Fibroblast of upper back skin (primary cell): ENCODE measurements around the gene GABRB1.
"Not testable (repeated sequence)": the region's sequence is repeated elsewhere in the genome, so short reads cannot be mapped to it uniquely, and the experiment has no call there.

Source experiments
- DNase-seq: peaks from one replicate; pipeline ENCODE4 v3.0.0-alpha.2; 2013

GABRB1 gene

DNA sequence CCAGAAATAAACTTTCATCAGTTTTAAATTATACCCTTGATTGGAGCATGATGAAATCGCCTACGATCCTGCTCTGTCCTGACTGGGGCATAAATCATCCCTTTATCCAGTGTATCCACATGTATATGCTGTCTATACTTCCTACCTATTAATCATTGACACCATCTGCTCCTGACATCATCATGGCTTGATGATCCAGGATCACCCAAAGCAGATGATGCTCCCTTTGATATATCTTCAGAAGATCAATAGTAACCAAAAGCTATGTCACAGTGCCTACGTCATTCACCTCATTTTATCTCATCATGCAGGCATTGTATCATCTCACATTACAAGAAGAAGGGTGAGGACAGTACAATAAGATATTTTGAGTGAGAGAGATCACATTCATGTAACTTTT, 294.7 kb downstream of the GABRB1 start:
- DNase-seq: no peak

DNA sequence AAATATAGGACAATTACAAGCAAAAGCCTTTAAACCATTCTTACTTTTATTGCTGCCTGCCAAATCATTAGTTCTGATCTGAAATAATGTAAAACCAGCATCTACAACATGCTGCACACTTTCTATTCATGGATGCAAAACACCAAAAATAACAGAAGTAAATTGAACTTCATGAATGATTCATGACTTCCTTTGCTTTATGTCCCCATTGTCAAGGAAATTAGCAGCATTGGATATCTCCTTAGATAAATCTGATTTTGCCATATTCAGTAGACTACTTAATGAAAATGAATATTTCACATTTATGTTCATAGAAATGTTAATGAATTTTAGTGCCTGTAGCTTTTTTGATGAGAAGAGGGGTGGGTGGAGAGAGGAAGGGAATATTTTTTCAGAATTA, 299.5 kb downstream of the GABRB1 start:
- DNase-seq: no peak

DNA sequence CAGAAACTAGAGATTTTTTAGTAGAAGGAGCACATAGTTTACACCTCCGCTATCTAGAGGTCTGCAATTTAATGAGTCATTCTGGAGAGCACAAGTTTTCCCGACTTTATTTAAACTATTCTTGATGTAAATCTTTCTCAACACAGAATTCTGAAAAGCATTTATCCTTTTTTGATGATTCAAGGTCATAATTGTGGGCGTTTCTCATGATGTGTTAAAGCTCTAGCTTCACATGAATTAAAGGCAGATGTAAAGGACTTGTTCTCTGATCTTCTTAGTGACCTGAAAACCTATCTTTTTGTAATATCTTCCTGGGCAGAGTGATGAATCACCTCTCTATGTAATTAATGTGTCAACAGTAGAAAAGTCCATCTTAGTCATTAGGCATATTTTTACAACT, 303.3 kb downstream of the GABRB1 start:
- peak; percentile 1 for DNase-seq

DNA sequence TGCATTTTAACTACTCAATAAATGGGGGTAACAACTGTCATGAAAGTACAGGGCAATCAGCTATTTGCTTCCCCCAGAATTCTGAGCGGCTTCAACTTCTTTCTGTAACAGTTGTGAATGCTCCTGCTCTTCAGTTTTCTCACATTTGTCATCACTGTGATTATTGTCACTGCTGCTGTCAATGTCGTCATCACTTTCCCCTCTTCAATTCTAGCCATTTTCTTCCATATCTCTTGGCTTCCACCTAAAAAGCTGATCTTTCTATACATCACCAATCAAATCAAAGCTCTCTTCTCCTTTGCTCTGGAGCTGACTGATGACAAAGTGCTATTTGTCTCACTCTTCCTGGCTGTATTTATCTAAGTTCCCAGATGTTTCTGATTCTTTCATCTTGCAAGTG, 306.5 kb downstream of the GABRB1 start:
- no peak for DNase-seq

DNA sequence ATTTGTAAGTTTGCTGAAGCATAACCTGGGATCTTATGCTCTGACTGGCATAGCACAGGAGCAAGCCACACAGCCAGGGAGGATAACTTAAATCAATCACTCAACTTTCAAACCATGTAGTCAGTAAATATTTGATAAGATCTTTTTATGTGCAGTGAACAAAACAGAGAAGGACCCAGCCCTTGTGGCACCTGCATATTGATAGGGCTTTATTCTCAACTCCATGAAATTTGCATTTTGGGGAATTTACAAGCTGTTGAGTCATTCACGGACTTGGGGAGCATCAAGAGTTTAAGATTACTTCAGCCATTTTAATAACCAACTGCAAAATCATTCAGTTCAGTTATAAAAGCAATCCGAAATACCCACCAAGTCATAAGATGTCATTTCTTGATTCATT, 309.5 kb downstream of the GABRB1 start:
- no peak for DNase-seq

DNA sequence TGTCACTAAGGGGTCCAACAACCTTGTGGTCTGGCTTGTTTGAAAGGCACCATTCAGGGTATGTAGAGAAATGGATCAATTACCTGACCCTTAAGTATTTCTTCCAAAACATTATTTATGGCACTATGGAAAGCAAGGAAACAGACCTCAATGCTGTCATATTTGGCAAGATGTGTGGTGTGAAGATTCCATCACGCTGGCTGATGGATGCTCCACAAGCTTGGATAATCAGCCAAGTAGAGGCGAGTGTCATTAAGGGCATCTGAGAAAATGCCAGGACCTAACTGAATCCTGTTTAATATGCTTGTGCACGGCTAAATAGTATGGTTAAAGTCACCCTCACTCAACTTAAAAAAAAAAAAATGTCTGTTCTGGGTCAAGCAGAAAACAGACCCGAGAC, 311.4 kb downstream of the GABRB1 start:
- DNase-seq: no peak

DNA sequence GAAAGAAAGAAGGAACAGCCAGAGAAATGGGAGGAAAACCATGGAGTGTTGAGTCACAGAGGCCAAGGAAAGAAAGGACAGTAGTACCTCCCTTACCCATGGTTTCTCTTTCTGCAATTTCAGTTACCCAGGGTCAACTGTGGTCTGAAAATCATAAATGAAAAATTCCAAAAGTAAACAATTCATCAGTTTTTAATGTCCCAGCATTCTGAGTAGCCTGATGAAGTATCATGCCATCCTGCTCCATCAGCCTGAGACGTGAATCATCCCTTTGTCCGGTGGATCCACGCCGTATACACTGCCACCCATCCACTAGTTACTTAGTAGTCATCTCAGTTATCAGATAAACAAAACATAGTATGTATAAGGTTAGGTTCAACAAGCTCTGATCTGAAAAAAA, 318.0 kb downstream of the GABRB1 start:
- peak; percentile 1 for DNase-seq

DNA sequence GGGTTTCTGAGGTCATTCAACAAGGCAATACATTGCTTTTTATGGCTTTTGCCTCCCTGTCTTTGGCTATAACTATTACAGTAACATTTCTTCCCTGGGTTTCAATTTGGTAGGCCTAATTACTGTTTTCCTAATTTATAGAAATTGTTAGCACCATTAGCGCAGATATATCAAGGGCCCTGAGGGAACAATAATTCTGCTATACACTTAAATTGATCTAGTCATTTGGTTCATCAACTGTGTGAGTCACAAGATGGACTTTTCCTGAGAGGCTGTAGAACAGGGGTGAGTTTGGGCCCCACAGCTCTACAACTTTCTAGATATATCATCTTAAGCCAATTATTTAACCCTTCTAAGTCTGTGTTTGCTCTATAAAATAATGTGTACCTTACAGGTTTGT, 324.2 kb downstream of the GABRB1 start:
- no peak for DNase-seq

DNA sequence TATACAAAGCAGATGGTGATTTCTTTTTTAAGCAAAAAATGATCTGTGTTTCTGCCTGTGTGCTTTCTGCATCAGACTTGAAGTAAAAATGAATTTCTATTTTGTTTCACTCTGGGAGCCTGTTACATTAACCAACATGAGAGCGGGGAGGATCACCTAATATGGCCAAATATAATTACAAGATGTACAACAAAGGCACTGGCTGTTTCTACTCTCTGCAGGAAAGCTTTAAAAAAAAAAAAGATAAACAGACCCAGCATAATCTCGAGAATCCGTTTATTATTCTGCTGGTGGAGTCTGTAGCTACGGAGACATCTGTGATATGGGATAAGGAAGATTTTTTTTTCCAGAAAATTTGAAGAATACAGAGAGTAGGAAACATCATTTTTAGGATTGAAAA, 328.5 kb downstream of the GABRB1 start:
- DNase-seq: no peak

DNA sequence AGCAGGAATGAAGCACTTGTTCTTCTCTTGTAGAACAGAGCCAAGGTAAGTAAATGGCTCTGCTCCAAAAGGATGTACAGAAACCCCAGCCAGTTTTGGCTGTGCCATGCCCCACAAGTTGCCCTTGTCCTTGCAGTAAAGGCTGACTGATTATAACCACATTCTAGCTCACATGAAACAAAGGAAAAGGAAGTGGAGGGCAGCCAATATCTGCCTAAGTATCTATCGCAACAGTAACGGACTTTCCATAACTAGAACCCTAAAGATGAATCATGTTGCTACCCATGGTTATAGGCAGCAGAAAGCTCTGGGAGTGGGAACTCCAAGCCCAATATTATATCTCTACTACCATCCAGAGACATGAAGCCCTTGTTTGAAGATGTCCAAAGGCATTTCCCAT, 336.4 kb downstream of the GABRB1 start:
- no peak for DNase-seq

DNA sequence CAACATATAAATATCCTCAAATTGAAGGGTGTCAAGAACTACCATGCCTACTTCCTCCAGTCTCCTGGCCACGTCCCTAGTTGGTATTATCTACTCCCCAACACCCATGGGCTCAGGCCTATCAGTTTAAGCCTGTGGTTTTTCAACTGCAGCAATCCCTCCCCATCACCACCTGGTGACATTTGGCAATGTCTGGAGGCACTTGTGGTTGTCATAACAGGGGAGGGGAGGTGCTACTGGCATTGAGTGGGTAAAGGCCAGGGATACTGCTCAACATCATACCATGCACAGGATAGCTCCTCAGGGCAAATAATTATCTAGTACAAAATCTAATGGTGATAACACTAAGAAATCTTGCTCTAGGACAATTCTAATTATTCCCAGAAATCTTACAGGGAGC, 336.8 kb downstream of the GABRB1 start:
- no peak for DNase-seq

DNA sequence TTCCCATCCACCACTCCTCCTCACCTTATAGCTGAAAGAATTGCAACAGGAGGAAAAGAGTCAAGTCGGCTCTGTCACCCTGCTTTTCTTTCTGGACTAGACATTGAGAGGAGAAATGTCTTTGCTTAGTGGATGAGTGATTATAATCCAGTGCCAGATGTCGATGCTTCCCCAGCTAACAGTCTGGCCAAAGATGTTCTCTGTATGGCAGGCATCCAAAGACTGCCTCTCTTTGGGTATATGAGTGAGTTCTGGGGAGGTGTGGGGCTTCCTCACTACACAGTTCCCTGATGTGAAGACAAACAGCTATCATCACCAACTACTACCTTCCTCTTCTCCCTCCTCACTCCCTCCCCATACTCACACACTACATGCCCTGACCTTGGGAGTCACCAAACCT, 341.2 kb downstream of the GABRB1 start:
- no peak for DNase-seq

DNA sequence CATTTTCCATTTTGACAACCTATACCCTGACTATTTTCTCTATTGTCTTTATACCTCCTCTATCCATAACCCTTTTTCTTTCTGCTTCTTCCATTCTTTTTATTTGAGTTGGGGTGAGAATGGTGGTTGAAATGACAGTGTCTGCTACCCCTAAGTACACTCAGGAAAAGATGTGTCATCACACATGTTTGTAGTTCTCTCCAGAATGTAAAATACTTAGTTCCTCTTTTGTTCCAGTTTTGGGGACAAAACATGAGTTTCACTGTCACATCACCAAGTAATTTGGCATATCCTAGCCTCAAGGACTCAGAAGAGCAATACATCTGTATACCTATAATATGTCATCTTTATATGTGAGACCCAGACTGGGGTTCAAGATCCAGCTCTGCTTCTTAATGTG, 341.8 kb downstream of the GABRB1 start:
- no peak for DNase-seq

DNA sequence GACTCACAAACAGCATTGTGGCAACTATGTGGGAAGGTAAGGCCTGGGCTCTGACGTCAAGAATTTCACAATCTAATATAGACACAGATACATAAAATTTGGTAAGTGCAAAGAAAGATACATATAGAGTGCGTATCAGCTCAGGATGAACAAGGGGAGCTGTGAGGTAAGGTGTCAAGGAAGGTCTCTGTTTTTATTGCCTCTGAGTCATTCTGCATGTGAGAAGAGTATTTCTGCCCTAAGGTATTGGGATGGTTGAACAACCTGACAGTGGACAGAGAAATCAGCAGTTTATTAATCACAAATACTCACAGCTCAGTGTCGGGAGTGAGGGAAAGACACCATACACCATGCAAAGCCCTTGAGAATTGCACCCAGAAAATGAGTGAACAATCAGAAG, 342.3 kb downstream of the GABRB1 start:
- no peak for DNase-seq

DNA sequence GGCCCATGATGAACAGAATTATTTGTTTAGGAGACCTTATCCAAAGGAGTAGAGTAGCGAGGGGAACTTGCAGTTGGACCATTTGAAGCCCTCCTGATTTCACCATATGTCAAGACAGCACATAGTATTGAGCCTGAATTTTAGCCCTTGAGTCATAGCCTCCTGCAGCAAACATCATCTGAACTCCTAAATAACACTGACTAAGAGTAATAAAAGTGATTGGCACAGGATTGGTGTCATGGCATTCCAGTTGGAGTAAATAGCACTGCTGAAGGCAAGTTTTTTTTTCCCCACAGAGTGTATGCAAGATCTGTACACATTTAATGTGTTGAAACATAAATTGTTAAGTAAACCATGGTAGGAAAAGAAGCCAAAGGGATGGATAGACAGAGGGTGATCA, 343.1 kb downstream of the GABRB1 start:
- no peak for DNase-seq

DNA sequence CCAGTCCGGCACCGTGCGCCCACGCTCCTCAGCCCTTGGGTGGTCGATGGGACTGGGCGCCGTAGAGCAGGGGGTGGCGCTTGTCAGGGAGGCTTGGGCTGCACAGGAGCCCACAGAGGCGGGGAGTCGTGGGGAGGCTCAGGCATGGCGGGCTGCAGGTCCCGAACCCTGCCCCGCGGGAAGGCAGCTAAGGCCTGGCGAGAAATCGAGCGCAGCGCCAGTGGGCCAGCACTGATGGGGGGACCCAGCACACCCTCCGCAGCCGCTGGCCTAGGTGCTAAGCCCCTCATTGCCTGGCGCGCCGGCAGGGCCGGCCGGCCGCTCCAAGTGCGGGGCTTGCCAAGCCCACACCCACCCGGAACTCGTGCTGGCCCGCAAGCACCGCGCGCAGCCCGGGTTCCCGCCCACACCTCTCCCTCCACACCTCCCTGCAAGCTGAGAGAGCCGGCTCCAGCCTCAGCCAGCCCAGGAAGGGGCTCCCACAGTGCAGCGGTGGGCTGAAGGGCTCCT, 346.7 kb downstream of the GABRB1 start:
- not testable (repeated sequence) for DNase-seq

DNA sequence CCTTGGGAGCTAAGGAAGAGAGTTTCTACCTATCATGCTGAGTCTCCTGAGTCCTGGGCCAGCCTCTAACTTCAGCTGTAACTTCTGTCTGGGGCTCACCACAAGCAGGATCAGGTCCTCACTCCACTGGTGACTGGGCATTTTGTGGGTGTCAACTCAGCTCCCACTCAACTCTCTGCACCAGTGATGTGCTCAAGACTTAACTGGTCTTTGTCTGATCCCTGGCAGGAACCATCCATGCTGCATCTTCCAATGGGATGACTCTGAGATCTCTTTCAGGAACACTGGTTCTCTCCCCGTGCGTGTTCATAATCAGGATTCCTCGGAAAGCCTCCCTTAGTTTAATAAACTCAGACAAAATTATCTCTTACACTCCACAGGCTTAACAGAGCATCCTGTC, 349.8 kb downstream of the GABRB1 start:
- DNase-seq: no peak

DNA sequence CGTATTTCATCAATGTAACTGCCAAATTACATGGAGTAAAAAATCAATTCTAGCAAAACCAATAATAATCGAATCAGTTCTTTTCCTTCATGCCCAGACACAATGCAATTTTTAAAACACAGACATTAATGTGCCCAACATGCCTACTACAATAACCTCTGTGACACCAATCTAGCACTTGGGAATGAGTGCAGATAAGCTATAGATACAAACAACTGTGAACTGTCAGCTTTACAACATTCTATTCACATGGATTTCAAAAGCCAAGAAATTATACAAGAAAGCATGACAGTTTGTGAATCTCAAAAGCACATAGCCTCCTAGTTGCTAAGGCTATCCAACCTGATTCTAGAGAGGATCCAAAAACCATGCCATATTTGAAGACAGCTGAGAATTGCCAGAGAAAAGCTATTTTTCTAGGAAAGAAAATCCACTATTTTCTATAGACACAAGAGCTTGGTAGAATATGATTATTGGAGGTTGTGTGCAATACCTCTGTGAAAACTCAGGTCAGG, 351.5 kb downstream of the GABRB1 start:
- DNase-seq: no peak

DNA sequence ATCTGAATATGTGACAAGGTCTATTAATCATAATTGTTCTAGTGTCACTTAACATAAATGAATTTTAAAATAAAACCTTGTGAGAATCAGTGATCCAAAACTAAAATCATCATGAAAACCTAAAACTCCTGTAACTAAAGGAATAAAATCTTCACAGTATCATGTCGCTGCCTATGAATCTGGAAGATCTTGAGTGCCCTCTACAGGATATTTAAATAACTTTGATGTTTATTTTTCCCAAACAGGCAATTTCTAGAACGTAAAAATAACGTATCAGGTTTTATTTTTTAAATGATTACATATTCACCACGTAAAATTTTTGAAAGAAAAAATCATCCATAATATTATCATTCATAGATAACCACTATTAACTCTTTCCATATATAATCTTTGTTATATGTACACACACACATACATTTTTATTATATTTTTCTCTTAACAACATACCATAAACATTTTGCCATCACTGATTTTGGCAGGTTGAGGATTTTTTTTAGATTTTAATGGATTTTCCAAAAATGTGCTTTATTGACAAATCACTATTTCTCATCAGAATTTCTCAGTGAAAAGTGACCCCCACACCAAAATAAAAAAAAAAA, 352.6 kb downstream of the GABRB1 start:
- DNase-seq: peak; percentile 32

DNA sequence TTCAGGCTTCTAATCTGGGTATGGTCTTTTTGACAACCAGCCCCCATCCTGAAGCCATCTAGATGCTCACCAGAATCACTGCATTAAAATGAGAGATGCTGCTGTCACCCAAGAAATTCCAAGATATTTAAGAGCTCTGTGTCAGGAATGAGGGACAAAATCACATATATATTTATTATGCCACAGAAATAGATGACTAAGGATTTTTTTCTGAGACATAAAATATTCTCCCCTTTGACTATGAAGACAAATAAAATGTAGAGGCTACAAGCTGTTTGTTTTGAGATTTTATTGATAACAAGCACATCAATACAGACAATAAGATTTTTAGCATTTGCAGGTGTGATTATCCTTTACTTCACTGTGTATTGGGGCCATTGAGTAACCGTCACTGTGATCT, 354.8 kb downstream of the GABRB1 start:
- no peak for DNase-seq

DNA sequence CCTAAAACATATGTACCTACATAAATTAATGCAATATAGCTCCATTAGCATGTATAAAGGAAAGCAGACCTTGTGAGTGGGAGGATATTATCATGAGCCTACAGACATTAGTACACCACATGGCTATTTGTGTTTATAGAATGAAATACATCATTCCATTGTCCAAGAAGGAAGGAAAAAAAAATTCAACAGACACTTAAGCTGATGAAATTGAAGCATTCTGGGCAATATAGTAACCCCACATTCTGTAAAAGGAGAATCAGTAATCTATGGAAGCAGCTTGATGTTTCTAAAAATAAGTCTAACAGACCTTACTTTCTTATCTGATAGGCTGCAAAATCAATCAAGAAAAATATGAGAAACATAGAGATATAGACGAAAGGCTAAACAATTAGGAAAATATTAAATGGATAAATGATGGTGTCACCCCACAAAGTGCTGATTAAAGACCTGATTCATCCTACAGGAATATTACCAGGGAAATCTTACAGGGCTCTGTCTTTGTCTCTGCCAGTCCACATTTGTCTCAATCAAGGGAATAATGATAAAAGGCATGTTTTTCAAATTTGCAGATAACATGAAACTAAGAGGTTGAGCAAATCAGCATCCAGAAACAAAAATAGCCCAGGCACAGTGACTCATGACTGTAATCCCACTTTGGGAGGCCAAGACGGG, 355.3 kb downstream of the GABRB1 start:
- DNase-seq: no peak

DNA sequence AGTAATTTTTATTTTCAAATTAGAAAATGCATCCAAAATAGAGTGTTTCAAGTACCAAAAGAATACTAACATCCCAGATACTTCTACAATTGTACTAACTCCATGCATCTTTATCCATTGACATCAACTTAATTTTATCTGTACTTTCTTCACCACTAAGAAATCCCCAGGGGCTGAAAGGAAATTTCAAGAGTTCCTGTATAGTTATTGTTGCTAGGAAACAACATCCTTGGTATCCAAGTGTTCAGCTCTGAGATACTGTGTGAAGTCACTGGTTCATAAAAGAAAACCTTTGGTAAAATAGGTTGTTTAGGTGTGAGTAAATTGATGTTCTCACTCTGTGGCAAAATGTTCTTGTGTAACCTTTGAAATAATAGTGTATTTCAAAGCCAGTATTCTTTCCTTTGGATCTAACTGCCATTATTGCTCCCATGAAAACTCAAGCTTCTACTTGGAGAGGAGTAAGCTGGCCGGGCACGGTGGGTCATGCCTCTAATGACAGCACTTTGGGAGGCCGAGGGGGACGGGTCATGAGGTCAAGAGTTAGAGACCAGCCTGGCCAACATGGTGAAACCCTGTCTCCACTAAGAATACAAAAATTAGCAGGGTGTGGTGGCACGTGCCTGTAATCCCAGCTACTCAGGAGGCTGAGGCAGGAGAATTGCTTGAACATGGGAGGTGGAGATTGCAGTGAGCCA, 359.2 kb downstream of the GABRB1 start:
- DNase-seq: peak; percentile 1

DNA sequence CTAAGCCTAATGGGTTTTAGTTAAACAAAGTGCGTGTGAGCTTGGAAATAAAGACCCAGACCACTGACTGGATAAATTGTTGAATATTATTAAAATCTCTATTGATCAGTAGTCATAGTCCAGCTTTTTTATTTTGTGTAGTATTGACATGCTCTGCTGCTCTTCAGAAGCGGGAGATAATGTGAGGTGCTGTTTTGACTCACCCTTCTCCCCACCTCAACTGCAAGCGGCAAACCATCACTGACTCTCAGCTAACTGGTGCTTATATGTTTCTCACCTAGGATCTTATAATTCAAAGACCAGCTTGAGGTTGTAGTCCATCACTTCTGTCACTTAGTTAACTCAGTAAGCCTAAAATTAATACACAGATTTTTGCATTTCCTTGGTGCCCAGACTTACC, 359.9 kb downstream of the GABRB1 start:
- DNase-seq: no peak

DNA sequence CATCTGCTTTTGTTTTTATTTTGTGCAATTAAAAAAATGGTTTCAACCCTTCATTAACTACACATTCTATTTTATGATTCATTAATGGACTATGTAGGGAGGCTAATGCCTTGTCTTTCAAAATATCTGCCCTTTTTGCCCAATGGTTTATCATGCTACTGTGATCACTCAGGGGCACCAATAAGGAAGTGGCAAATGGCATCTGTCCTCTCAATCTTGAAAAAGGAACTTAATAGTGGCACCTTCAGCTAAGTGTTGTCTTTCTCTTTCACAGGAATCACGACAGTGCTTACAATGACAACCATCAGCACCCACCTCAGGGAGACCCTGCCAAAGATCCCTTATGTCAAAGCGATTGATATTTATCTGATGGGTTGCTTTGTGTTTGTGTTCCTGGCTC, 375.0 kb downstream of the GABRB1 start:
- DNase-seq: no peak
